ENCODE results near the gene FRMD4A.

The FRMD4A gene

GRCh38 chr10:14022954-14023672 lies 307.6 kb downstream of the FRMD4A start:
- DNase-seq: no peak

DNA sequence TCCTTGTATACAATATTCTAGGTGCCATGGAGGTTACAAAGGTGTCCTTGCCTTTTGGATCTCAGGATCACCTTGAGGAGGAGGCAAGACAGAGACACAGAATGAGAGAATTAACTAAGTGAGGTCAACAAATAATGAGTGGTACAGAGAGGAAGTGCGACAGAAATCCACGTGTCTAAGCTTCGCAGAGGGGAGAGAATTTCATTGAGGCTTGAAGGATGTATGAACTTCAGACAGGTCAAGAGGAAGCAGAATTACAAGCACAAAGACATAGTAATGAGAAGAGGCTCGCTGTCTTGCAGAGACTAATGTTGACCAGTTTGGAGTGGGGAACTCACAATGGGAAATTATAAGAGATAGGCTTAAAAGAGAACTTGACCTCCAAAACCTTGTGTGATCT lies 308.7 kb downstream of the FRMD4A start:
- DNase-seq: no peak

DNA sequence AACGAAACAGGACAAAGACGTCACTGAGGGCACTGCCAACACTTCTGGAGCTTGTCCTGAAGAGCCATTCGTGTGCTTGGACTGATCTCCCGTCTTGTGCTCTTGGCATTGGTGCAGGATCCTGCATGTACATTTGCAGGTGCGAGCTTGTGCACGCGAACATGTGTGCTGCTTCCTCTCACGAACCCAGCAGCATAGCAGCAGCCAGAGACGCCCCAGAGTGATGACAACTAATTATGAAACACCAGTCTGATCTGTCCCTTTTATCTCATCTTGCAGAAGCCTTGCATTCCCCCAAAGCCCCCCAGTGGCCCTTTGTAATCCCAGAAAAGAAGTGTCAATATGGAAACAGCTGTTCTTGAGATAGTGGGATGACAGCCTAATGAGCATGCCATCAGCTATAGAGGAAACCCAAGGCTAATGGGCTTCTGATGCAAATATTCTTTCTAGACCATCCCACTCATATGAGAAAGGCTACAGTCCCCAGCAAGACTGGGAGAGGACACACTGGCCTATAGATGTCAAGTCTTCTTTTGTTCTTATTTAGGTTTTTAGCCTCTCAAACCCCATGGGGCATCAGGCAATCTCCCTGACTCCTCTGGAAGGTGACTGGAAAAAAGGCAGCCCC lies 310.6 kb downstream of the FRMD4A start:
- no peak for DNase-seq

DNA sequence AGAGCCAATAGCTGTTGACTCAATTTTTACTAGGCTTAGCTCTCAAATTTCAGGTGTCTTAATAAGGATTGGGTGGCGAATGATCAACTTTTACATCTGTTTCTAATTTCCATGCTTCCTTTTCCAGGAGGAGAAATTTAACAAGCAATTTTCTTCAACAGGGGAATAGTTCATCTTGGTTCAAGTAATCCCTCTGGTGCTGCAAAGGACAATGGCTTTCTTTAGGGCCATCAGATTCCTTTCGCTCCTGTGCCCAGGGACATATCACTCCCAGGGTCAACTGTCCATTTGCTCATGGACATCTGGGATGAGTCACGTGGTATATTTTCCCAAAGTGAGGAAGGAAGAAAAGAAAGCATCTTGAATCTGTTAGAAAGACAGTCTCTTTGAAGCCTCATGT lies 313.3 kb downstream of the FRMD4A start:
- DNase-seq: no peak

GRCh38 chr10:14016931-14017333 lies 313.8 kb downstream of the FRMD4A start:
- no peak for DNase-seq

DNA sequence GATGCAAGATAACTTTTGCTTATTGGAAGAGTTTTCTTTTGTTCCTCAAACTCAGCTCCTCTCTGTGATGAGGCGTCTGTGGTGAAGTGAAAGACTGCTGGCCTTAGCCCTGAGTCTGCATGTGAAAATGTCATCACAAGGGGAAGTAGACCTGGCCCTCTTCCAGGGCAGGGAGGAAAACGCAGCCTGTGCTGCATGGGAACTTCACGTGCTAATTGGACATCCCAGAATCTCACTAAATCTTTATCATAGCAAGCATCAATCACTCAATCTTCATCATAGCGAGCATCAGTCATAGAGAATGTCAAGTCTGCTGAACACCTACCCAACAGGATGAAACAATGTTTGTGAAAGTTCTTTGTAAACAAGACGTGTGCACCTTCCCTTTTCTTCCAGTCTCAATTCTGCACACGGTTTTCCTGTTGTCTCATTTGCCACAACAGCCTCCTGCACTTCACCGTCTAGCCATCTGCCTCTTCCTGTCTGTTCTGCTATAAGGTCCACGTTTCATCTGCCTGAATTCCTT lies 314.6 kb downstream of the FRMD4A start:
- DNase-seq: peak in 10 of 56 donors; percentile 11 to 46 (median 21)

- no peak for DNase-seq
Observed at GRCh38 chr10:14014423-14014822, 316.3 kb downstream of the FRMD4A start.

DNA sequence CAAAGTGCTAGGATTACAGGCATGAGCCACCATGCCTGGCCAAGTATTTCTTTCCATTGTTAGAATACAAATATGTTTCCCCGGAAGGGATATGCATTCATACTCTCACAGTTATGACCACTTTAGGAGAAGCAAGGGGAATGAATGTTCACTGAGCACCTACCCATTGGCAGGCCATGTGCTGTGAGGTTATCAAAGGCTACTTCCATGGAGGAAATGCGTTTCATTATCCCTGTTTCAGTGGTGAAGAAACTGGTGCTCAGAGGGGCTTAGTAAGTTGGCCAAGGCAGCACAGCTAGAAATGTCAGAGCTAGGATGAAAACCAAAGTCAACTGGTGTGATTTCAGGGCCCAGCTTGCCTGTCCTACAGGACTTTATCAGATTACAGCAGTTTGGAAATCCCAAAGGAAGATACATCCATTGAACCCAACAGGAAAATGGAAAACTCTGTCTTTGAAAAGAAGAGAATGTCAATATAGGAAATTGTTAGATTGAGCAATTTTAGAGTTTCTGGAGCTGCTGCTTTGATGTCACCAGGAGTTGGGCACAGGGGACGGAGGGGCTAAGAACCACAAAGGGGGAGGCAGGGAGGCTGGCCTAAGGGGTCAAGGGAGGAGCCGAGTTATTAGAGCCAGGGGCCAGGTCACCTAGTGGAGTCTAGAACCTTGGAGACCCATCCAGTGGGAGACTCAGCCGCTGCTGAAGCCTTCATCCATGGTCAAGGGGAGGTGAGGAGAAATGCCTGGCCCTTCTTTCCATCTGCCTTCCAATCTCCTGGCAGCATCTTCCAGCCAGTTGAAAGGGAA lies 319.8 kb downstream of the FRMD4A start:
- DNase-seq: no peak

- no peak for DNase-seq
Observed at GRCh38 chr10:14010101-14010558, 320.6 kb downstream of the FRMD4A start.

DNA sequence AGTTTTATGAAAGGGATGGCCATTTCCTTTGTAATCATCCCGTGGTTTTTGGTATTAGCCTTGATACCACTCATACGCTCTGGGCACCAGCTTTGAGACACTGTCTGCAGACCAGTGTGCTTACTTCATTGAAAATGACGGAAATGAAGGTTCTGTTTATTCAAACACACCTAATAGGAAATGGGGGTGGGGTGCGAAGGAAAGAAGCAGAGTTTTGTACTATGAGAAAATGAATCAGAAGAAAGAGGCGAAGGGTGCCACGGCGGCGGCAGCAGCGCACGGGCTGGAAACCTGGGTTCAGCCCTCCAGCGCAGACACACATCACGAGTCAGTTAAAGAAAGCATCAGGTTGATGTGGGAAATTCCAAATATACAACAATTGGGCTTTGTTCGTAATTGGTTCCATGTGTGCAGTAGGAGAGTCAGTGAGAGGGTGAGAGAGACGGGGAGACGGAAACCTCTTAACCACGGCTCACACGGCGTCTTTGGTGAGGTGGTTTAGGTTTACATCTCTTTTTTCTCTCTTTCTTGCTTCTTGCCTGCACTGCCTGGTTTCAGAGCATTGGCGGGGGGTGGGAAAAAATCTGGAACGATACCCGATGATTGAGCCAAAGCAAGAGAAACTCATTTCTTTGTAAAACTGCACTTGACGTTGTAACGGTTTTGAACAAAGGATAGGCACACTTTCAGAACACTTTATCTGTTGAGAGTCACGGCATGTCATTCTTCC lies 321.2 kb downstream of the FRMD4A start:
- no peak for DNase-seq

DNA sequence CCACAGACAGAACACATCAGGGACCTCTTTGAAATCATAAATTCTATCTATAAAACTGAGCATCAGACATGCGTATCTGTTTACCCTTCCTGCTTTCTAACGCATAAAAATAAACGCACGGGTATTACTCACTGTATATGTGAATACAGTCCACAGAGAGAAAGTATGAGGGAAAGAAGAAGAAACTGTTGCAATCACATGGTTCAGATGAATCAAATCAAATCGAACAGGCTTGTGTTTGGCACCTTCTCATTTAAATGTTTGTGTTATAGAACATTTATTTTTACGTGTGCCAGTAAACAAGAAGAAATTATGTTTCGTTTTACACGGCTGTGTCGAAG lies 322.0 kb downstream of the FRMD4A start:
- DNase-seq: no peak

DNA sequence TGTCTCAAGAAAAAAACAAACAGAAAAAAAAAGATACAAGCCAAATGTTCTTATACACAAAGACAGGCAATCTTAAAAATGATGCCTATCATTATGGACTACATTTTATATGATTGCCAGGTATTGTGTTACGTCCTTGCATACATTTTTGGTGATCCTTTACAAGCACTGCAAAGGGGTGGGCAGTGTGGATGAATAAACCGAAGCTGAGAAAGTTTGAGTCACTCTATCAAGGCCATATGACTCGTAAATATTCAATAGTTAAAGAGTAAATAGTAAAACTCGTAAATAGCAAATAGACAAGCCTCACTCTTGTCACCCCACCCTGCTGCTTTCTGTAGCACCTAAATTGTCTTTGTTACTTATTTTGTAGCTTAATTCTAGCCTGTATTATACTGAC lies 326.2 kb downstream of the FRMD4A start:
- no peak for DNase-seq

- DNase-seq: no peak
Observed at GRCh38 chr10:14003517-14004184, 327.1 kb downstream of the FRMD4A start.

DNA sequence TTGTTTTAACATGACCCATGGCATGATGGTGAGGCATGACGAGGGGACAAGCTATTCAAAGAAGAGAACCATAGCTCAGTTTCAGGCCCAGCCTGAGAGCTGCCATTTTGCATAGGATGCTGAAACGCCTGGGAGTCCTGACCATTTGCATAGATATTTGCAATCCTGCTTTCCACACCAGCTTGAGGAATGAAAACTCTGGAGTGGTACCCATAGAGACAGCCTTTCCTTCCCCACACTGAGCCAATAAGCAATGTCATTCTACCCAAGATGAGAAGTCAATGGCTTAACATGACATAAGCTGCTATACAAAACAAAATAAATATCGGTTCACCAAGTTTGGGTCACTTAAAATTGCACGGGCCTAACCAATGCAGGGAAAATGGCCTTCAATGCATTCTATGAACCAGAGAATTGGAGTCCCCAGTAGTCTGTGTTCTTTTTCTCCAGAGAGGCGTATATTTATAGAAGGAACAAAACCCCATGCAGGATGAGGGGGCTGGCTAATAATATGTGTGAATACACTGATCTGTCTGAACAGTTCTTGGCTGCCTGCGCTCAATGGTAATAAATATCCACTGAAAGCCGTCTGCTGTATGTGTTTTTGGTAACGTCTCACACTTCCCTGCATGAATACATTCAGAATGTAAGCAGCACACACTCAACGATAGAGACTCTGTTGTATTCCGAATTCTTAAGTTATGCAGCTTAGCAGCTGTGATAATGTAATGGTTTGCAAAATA lies 329.3 kb downstream of the FRMD4A start:
- DNase-seq: no peak

DNA sequence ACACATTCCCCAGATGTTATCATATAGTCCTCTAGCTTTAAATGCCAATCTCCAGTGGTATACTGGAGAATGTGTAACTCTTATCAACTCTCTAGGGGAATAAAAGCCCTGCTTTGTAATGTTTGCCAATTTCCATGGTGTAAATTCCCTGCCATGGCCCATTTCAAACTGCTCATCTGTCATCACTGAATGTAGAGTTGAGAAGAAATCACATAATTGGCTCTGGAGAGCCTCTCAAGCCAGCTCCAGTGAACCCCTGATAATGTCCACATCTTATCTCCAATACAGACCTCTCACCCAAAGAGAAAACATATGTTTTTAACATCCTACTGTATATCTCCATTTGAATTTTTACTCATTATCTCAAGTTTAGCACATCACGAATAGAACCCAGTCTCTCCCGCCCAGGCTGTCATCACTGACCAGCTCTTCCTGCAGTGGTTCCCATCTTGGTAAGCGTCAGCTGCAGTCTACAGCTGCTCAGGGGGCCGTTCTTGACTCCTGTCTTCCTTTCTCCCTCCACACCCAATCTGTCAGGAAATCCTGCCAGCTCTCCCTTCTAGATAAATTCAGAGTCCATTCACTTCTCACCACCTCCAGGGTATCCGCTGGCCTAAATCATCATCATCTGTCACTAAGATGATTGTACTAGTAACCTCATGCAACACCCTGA lies 332.4 kb downstream of the FRMD4A start:
- DNase-seq: no peak

DNA sequence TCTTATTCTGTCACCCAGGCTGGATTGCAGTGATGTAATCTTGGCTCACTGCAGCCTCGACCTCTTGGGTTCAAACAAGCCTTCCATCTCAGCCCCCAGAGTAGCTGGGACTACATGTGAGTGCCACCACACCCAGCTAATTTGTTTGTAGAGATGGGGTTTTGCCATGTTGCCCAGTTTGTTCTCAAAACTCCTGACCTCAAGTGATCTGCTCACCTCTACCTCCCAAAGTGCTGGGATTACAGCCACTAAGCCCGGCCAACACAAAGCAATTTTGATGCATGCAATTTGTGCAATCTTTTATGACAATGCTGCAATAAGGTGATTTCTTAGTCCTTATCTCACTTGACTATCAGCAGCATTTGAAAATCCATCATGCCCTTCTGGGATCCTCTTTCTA lies 333.1 kb downstream of the FRMD4A start:
- no peak for DNase-seq

GRCh38 chr10:13994932-13995331 lies 335.8 kb downstream of the FRMD4A start:
- DNase-seq: no peak

- no peak for DNase-seq
Observed at GRCh38 chr10:13993673-13994089, 337.0 kb downstream of the FRMD4A start.

GRCh38 chr10:13993169-13993568 lies 337.6 kb downstream of the FRMD4A start:
- DNase-seq: no peak

DNA sequence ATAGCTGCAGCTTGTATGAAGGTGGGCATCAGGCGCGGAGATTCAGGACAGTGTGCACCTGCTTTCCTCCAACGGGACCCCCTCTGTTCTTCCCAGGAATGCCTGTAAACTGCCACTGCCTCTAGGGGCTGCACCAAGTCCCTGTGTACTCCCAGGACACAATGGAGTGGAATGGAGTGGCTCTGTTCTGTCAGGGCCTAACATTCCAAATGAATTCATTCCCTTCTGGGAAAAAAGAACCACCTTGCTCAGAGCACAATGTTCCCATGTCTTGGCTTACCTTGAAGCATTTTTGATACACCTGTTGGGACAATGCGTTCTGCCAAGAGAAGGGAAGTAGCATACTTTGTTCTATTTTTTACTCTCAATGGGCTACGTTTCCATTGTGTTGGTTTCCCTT lies 339.4 kb downstream of the FRMD4A start:
- no peak for DNase-seq
